Uterus (tissue), 4 donors: ENCODE data around the gene PIK3C2G. TPM values are rescaled to one million over a fixed set of nuclear protein-coding genes. Genes with fewer than 3 reads are reported as not detected.

Experiments used
- DNase-seq, 2 donors: peaks; one replicate each; pipeline ENCODE4 v3.0.0-alpha.2; 2019 to 2020
- H3K27ac ChIP-seq, 2 donors: fragments of 200-600 bp; sonication (generic); 1 replicate in 1 of 2; 2 replicates in 1 of 2; pipeline ENCODE4 v1.5.1; 2016 to 2018
- H3K27me3 ChIP-seq, 2 donors: fragments of 200-600 bp; sonication (generic); one replicate each; pipeline ENCODE4 v1.5.1; 2018 to 2019; ENCODE audit warnings: control low read depth in 1 of 2
- H3K36me3 ChIP-seq, 2 donors: fragments of 200-600 bp; sonication (generic); one replicate each; pipeline ENCODE4 v1.5.1; 2019; ENCODE audit warnings: control low read depth in 1 of 2
- H3K4me1 ChIP-seq, 2 donors: fragments of 200-600 bp; sonication (generic); one replicate each; pipeline ENCODE4 v1.5.1; 2018 to 2019; ENCODE audit warnings: control low read depth in 1 of 2
- H3K4me3 ChIP-seq, 2 donors: fragments of 200-600 bp; sonication (generic); 1 replicate in 1 of 2; 2 replicates in 1 of 2; pipeline ENCODE4 v1.5.1; 2018 to 2019; ENCODE audit warnings: mild to moderate bottlenecking in 1 of 2
- H3K9me3 ChIP-seq, 2 donors: fragments of 200-600 bp; sonication (generic); one replicate each; pipeline ENCODE4 v1.5.1; 2019; ENCODE audit warnings: control low read depth in 1 of 2
- POLR2A ChIP-seq, 2 donors: fragments of 450-650 bp; IDR thresholded peaks; one replicate each; pipeline ENCODE4 v1.6.1; 2016; ENCODE audit warnings: antibody characterized with exemption in 2 of 2, mild to moderate bottlenecking in 1 of 2, moderate library complexity in 1 of 2
- intact Hi-C: fragments of 100-400 bp; cut with DNase I; formaldehyde crosslinking; loops from one replicate; pipeline ENCODE4 v1.15.1; 2023; ENCODE audit warnings: low total_unique reads
- total RNA-seq, 4 donors: library from RNA; depleted of rRNA in 3 of 4; stranded (reverse); fragments of >200 nt in 3 of 4; gene quantifications; one replicate each; pipeline versions ENCODE4 v1.1.0 to v1.2.4, GENCODE V29; 2014 to 2023
- TF ChIP-seq, protein P1 (sequence below), 4 experiments: fragments of 200-600 bp in 2 of 4; fragments of 450-650 bp in 2 of 4; sonication (generic) in 2 of 4; IDR thresholded peaks; one replicate each; pipeline ENCODE4 v1.5.1; 2016 to 2019; ENCODE audit warnings: antibody characterized with exemption in 4 of 4, mild to moderate bottlenecking in 2 of 4, moderate library complexity in 1 of 4
- donor health status: DM: yes; HTN: yes; CAD: no.

The PIK3C2G gene
- total RNA-seq, 4 donors from 2014 or later: under 0.01 to 2.2 (median 0.34) TPM; not detected in 1

DNA sequence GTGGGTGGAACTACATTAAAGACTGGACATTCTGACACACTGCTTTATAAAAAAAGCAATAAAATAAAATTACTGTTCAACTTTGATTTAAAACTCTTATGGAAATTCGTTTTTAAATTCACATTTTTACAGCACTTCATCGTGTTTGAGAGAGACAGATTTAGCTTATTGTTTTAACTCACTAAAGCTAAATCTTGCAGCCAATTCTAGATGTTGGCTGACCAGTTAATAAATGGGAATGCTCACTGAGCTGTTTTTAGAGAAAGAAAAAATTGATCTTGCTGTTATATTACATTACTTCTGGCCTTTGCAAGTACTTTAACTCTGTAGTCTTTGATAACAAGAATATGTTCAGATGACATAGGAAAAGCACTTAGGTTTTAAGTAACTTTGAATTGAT, 319.4 kb downstream of the PIK3C2G start:
- no peak for DNase-seq
- Histone ChIP-seq H3K27me3 (no peaks in the 10 kb centered on the region), H3K36me3 (no peaks in the 10 kb centered on the region), H3K9me3 (no peaks in the 10 kb centered on the region), H3K4me1 (no peaks in the 10 kb centered on the region), H3K4me3 (no peak overlapping the region), H3K27ac (no peak overlapping the region)
- intact Hi-C loops: no loop called here
- TF ChIP-seq, protein P1, sequence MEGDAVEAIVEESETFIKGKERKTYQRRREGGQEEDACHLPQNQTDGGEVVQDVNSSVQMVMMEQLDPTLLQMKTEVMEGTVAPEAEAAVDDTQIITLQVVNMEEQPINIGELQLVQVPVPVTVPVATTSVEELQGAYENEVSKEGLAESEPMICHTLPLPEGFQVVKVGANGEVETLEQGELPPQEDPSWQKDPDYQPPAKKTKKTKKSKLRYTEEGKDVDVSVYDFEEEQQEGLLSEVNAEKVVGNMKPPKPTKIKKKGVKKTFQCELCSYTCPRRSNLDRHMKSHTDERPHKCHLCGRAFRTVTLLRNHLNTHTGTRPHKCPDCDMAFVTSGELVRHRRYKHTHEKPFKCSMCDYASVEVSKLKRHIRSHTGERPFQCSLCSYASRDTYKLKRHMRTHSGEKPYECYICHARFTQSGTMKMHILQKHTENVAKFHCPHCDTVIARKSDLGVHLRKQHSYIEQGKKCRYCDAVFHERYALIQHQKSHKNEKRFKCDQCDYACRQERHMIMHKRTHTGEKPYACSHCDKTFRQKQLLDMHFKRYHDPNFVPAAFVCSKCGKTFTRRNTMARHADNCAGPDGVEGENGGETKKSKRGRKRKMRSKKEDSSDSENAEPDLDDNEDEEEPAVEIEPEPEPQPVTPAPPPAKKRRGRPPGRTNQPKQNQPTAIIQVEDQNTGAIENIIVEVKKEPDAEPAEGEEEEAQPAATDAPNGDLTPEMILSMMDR (IDR thresholded peaks at IDR 0.05): no peak
- TF ChIP-seq POLR2A (IDR thresholded peaks at IDR 0.05): no peak

DNA sequence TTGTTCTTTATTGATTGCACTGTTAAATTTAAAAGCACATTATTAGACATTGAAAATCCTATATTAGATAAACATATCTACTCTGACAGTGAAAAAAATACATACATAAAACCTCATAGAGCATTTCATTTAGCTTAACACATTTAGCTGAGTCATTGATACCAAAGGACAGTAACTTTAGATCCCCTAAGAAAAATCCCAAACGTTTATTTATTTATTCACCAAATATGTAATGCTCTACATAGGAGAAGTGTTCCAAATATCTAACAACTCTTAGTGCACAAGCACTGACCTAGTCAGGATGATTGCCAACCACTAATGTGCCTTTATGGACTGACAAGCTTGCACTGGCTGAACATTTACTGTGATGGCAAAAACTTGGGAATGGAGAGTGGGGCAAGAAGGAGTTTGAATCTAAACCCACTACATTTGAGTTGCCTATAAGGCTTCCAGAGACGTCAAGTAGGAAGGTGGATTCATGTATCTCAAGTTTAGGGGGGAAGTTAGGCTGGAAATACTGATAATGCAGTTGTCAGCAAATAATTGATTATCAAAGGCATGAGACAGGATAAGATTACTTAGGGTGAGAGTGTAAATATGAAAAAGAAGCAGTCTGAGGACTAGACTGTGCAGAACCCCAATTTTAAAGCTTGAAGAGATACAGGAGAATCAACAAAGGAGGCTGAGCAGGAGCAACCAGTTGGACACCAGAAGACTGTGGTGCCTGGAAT, 320.1 kb downstream of the PIK3C2G start:
- TF ChIP-seq, protein P1 (IDR thresholded peaks at IDR 0.05): no peak
- TF ChIP-seq POLR2A (IDR thresholded peaks at IDR 0.05): no peak
- Histone ChIP-seq H3K9me3 (no peaks in the 10 kb centered on the region), H3K27me3 (no peaks in the 10 kb centered on the region), H3K4me3 (no peak overlapping the region), H3K36me3 (no peaks in the 10 kb centered on the region), H3K4me1 (no peaks in the 10 kb centered on the region), H3K27ac (no peak overlapping the region)
- intact Hi-C loops: no loop called here
- DNase-seq: no peak

DNA sequence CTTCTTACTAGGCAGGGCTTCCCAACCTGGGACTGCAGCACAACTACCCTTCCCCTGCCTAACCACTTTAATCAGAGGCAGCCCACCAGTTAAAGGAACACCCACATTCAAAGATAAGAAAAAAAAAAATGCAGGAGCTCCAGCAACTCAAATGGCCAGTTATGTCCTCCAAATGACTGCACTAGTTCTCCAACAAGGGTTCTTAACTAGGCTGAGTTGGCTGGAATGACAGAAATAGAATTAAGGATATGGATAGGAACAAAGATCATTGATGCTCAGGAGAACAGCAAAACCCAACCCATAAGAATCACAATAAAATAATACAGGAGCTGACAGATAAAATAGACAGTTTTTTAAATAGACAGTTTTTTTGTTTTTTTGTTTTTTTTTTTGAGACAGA, 322.3 kb downstream of the PIK3C2G start:
- Histone ChIP-seq H3K4me1 (no peaks in the 10 kb centered on the region), H3K27me3 (no peaks in the 10 kb centered on the region), H3K27ac (no peak overlapping the region), H3K4me3 (no peak overlapping the region), H3K36me3 (no peaks in the 10 kb centered on the region), H3K9me3 (no peaks in the 10 kb centered on the region)
- no peak for TF ChIP-seq POLR2A (IDR thresholded peaks at IDR 0.05)
- TF ChIP-seq, protein P1 (IDR thresholded peaks at IDR 0.05): no peak
- no peak for DNase-seq
- intact Hi-C loops: no loop called here

DNA sequence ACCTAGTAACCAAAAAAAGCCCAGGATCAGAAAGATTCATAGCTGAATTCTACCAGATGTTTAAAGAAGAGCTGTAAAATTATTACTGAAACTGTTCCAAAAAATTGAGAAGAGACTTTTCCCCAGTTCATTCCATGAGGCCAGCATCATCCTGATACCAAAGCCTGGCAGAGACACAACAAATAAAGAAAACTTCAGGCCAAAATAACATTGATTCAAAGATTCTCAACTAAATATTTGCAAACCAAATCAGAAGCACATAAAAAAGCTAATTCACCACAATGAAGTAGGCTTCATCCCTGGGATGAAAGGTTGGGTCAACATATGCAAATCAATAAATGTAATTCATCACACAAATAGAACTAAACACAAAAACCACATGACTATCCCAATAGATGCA, 325.3 kb downstream of the PIK3C2G start:
- intact Hi-C loops: no loop called here
- DNase-seq: no peak
- no peak overlapping the region for H3K4me3 ChIP-seq

DNA sequence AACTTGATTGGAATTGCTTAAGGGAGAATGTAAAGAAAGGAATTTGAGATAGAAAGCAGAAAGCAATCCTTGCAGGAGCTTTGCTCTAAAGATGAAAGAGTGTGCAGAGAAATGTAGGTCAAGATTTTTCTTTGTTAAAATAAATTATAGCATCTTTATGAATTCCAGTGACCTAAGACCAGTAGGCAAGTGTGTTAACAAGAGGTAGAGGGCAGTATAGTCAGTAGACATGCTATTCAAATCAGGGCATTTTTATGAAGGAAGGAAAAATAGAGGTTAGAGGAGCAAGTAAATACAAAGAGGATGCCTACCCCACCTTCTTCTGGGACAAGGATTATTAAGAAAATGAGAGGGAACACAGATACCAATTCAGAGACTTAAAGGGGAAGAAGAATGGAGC, 328.0 kb downstream of the PIK3C2G start:
- Histone ChIP-seq H3K27ac (no peak overlapping the region), H3K36me3 (no peaks in the 10 kb centered on the region), H3K9me3 (no peaks in the 10 kb centered on the region), H3K4me1 (no peaks in the 10 kb centered on the region), H3K27me3 (no peaks in the 10 kb centered on the region), H3K4me3 (no peak overlapping the region)
- intact Hi-C loops: no loop called here
- TF ChIP-seq POLR2A (IDR thresholded peaks at IDR 0.05): no peak
- TF ChIP-seq, protein P1 (IDR thresholded peaks at IDR 0.05): no peak
- no peak for DNase-seq

More for the DNA sequence above, 325.3 kb downstream of the PIK3C2G start:
- Histone ChIP-seq H3K4me1 (no peaks in the 10 kb centered on the region), H3K27me3 (no peaks in the 10 kb centered on the region), H3K9me3 (no peaks in the 10 kb centered on the region), H3K36me3 (no peaks in the 10 kb centered on the region), H3K27ac (no peak overlapping the region)
- no peak for TF ChIP-seq POLR2A (IDR thresholded peaks at IDR 0.05)
- TF ChIP-seq, protein P1 (IDR thresholded peaks at IDR 0.05): no peak
